ENCODE measurements around the gene CRACDL. TPM values are rescaled to one million over a fixed set of nuclear protein-coding genes. Genes with fewer than 3 reads are reported as not detected.

Gene CRACDL
- total RNA-seq, 1 donor from 2014 or later = 0.13 TPM

DNA sequence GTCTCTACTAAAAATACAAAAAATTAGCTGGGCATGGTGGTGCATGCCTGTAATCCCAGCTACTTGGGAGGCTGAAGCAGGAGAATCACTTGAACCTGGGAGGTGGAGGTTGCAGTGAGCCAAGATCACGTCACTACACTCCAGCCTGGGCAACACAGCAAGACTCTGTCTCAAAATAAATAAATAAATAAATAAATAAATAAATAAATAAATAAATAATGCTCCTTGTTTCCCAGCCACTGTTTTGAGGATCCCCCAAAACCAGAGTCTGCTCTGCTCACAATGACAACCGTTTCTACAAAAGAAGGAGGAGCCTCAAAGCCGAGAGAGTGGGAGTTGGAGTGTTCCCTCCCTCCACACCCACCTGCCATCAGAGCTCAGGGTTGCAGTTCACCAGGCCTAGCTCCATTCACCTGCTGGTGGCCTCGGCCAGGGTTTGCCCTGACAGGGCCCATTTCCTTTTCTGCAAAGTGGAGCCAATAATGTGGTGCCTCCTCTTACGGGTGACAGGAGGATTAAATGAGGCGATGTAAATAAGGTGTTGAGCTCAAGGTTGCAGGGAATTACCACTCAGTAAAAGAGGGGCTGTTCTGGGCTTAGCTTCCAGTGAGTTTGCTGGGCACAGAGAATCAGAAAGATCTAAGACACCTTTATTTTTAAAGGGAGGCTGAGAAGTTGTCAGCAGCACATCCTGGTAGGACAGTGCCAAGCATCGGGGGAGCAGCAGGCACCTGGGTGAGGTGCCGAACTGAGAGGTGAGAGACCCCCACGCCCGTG, 25.5 kb downstream of the CRACDL start:
- no peak overlapping the region for H3K4me3 Mint-ChIP-seq
- peaks cover 18% of the 10 kb centered on the region for H3K27me3 Mint-ChIP-seq (ENCODE audit: insufficient read depth)
- no peaks in the 10 kb centered on the region for H3K36me3 Mint-ChIP-seq (ENCODE audit: low read depth)
- intact Hi-C loops (cut with micrococcal nuclease) = no loop called here
- H3K4me1 Mint-ChIP-seq (ENCODE audit: low read depth) = peaks cover 26% of the 10 kb centered on the region
- H3K27ac Mint-ChIP-seq = no peak overlapping the region
- no peaks in the 10 kb centered on the region for H3K9me3 Mint-ChIP-seq
- no peak for DNase-seq (ENCODE audit: low spot score)

DNA sequence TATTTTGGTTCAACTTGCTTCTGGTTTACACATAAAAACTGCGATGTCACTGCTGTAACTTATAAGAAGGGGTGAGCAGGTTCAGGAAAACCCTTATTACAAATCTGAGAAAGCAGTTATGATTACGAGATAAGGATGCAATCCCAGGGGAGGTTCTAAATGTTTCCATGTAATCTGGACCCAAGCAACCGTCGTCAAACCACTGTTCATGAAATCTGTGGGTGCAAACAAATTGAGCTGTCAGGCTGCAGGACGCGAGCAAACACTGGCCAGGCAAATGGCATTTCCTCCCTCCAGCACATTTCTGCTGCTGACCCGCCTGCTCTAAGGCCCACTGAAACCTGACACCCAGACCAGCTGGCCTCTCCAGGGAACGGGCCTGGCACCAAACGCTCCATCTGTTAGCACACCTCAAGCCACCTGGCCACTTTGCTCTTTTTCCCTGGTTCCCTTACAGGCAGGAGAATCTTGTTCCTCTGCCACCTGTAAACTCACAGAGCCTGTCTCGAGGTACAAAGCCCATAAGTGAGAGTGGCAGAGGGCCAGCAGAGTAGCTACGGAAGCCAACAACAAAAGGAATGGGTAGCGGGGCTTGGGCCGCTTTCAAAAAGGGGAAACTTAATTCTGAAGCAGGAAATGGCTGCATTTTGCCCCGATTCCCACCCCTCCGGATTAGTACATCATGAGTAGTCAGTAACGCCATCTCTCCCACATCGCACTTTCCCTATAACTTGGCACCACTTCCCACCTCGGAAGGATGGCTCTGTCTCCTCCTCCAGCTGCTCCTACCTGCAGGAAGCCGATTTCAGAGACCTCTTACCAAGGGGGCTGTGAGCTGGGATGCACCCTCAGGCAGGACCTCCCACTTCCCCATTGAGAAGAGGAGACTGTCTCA, 26.5 kb downstream of the CRACDL start:
- intact Hi-C loops (cut with micrococcal nuclease) = no loop called here
- Mint-ChIP-seq H3K9me3 (no peaks in the 10 kb centered on the region), H3K4me3 (no peak overlapping the region), H3K27ac (no peak overlapping the region), H3K27me3 (ENCODE audit: insufficient read depth) (peaks cover 16% of the 10 kb centered on the region), H3K36me3 (ENCODE audit: low read depth) (no peaks in the 10 kb centered on the region), H3K4me1 (ENCODE audit: low read depth) (peaks cover 26% of the 10 kb centered on the region)
- no peak for DNase-seq (ENCODE audit: low spot score)

GRCh38 chr2:98908931-98909316, 27.1 kb downstream of the CRACDL start:
- Mint-ChIP-seq H3K27me3 (ENCODE audit: insufficient read depth) (peaks cover 16% of the 10 kb centered on the region), H3K4me1 (ENCODE audit: low read depth) (peaks cover 26% of the 10 kb centered on the region), H3K27ac (no peak overlapping the region), H3K4me3 (no peak overlapping the region), H3K36me3 (ENCODE audit: low read depth) (no peaks in the 10 kb centered on the region), H3K9me3 (no peaks in the 10 kb centered on the region)
- DNase-seq (ENCODE audit: low spot score) = no peak
- intact Hi-C loops (cut with micrococcal nuclease) = no loop called here

DNA sequence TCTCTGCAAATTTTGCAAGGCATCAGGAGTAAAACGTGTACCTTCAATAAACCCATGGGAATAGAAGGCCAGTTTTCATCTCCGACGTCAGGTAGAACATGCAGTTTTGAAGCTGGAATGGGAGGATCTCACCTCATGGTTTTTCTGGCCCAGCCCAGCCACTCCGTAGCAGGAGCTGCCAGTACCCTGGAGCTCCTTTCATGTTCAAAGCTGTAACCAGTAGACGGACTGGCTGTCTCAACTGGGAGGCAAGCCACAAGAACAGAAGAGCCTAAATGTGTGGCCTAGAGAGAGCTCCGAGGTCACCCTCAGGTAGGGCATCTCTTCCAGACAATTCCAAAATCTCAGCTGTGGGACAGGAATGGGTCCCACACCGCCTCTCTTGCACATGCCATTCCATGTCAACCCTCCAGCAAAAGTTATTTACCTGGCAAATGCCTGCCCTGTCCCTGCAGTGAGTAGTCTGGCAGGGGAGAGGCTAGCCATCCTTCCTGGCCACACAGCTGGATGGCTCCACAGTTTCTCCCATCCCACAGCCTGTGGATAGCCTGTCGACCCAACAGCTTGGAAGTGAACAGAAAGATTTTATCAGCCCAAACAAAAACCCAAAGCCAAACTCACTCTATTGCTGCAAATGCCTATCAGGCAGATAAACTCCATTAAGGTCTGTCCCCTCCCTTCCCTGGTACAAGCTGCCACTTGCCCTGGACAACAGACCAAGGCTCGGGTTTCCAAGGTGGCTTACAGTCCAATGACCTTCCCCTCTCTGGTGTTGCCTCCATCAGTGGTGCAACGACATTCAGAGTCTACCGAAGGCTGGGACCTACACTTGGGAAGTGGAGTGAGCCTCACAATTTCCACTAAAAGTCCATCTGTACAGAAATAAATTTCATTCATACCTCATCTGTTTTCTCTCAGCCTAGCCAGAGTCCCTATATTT, 27.8 kb downstream of the CRACDL start:
- intact Hi-C loops (cut with micrococcal nuclease) = no loop called here
- DNase-seq (ENCODE audit: low spot score) = no peak
- Mint-ChIP-seq H3K4me1 (ENCODE audit: low read depth) (peaks cover 26% of the 10 kb centered on the region), H3K4me3 (no peak overlapping the region), H3K27me3 (ENCODE audit: insufficient read depth) (peaks cover 11% of the 10 kb centered on the region), H3K36me3 (ENCODE audit: low read depth) (no peaks in the 10 kb centered on the region), H3K9me3 (no peaks in the 10 kb centered on the region), H3K27ac (no peak overlapping the region)

DNA sequence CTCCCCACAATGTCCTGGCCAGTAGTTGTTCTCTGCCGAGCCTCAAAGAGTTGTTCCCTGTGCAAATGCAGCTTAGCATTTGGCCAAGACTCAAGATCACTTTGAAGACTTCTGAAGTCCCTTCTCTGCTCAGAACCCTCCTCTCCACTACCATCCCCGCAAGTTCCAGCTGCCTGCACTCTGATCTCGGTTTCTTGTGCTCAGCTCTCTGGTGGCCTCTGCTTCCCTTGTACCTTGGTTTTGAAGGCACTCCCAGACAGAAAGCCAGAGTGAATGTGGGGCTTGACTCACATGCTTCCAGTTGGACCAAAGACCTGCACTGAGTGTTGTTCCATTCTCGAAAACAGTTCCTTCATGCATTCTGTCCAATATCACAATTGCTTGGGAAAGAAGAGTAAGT, 28.6 kb downstream of the CRACDL start:
- DNase-seq (ENCODE audit: low spot score) = no peak
- intact Hi-C loops (cut with micrococcal nuclease) = no loop called here
- no peaks in the 10 kb centered on the region for H3K36me3 Mint-ChIP-seq (ENCODE audit: low read depth)

DNA sequence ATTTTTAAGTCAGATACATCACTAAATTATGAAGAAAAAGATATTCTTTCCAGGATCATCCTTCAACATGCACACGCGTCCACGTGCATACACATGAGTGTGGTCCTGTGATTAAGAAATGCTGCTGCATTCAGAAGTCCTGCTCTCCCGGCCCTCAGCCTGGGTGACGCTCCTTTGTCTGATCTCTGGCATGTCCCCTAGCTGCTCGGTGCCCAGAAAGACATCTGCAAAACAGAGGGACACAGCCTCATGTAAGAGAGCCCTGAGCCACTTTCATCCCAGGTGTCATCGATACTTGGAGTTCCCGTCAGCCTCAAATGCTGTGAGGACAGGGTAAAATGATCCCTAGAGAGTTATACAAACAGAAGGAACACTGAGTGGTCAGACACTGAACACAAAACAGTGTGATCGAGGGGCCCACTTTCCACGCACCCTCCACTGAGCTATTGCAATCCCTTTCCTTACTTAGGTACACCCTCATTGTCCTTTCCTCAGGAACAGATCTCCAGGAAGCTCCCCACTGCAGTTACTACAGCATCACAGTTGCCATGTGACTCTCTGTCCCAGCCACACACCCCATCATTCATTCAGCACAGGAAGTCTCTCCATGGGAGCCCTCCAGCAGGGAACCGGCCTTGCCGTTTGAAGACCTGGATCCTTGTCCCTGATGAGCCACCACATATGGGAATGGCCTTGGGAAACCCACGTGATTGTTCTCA, 32.1 kb downstream of the CRACDL start:
- peaks cover 13% of the 10 kb centered on the region for H3K27me3 Mint-ChIP-seq (ENCODE audit: insufficient read depth)
- peaks cover 6% of the 10 kb centered on the region for H3K4me1 Mint-ChIP-seq (ENCODE audit: low read depth)
- no peaks in the 10 kb centered on the region for H3K36me3 Mint-ChIP-seq (ENCODE audit: low read depth)
- H3K9me3 Mint-ChIP-seq = no peaks in the 10 kb centered on the region
- no peak overlapping the region for H3K27ac Mint-ChIP-seq
- no peak overlapping the region for H3K4me3 Mint-ChIP-seq
- no peak for DNase-seq (ENCODE audit: low spot score)
- intact Hi-C loops (cut with micrococcal nuclease) = no loop called here

More for the DNA sequence above, 28.6 kb downstream of the CRACDL start:
- peaks cover 26% of the 10 kb centered on the region for H3K4me1 Mint-ChIP-seq (ENCODE audit: low read depth)
- no peaks in the 10 kb centered on the region for H3K9me3 Mint-ChIP-seq
- no peak overlapping the region for H3K27ac Mint-ChIP-seq
- no peak overlapping the region for H3K4me3 Mint-ChIP-seq
- H3K27me3 Mint-ChIP-seq (ENCODE audit: insufficient read depth) = peaks cover 7% of the 10 kb centered on the region

DNA sequence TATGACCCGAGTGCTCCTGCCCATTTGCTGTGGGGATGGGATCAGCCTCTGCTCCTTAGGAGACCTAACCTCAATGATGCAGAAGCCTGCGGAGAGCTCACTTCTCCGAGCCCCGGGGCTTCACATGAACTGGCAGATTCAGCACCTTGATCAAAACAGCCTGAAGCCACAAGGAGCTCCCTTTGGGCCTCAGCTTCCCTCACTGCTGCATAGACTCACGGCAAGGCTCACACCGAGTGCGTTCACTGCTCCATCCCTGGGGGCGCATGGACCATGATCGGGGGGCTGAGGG, 33.0 kb downstream of the CRACDL start:
- Mint-ChIP-seq H3K36me3 (ENCODE audit: low read depth) (no peaks in the 10 kb centered on the region), H3K4me3 (no peak overlapping the region), H3K9me3 (no peaks in the 10 kb centered on the region), H3K4me1 (ENCODE audit: low read depth) (no peaks in the 10 kb centered on the region), H3K27ac (no peak overlapping the region), H3K27me3 (ENCODE audit: insufficient read depth) (peaks cover 7% of the 10 kb centered on the region)
- intact Hi-C loops (cut with micrococcal nuclease) = no loop called here
- no peak for DNase-seq (ENCODE audit: low spot score)

- intact Hi-C loops (cut with micrococcal nuclease) = no loop called here
- Mint-ChIP-seq H3K9me3 (no peaks in the 10 kb centered on the region), H3K27ac (no peak overlapping the region), H3K36me3 (ENCODE audit: low read depth) (no peaks in the 10 kb centered on the region), H3K27me3 (ENCODE audit: insufficient read depth) (peaks cover 7% of the 10 kb centered on the region), H3K4me3 (no peak overlapping the region), H3K4me1 (ENCODE audit: low read depth) (no peaks in the 10 kb centered on the region)
- DNase-seq (ENCODE audit: low spot score) = no peak
Observed at GRCh38 chr2:98902209-98903063, 33.6 kb downstream of the CRACDL start.

GRCh38 chr2:98901702-98902101, 34.3 kb downstream of the CRACDL start:
- Mint-ChIP-seq H3K4me3 (no peak overlapping the region), H3K27ac (no peak overlapping the region), H3K36me3 (ENCODE audit: low read depth) (no peaks in the 10 kb centered on the region), H3K9me3 (no peaks in the 10 kb centered on the region), H3K4me1 (ENCODE audit: low read depth) (no peaks in the 10 kb centered on the region), H3K27me3 (ENCODE audit: insufficient read depth) (peaks cover 7% of the 10 kb centered on the region)
- intact Hi-C loops (cut with micrococcal nuclease) = no loop called here
- DNase-seq (ENCODE audit: low spot score) = no peak

- DNase-seq (ENCODE audit: low spot score) = no peak
Observed at GRCh38 chr2:98901291-98901690, 34.7 kb downstream of the CRACDL start.

GRCh38 chr2:98900721-98901120, 35.3 kb downstream of the CRACDL start:
- intact Hi-C loops (cut with micrococcal nuclease) = no loop called here
- no peaks in the 10 kb centered on the region for H3K36me3 Mint-ChIP-seq (ENCODE audit: low read depth)
- no peak overlapping the region for H3K4me3 Mint-ChIP-seq
- no peak for DNase-seq (ENCODE audit: low spot score)
- H3K4me1 Mint-ChIP-seq (ENCODE audit: low read depth) = no peaks in the 10 kb centered on the region
- H3K27me3 Mint-ChIP-seq (ENCODE audit: insufficient read depth) = peaks cover 9% of the 10 kb centered on the region
- H3K9me3 Mint-ChIP-seq = no peaks in the 10 kb centered on the region
- H3K27ac Mint-ChIP-seq = no peak overlapping the region

More at GRCh38 chr2:98901291-98901690, 34.7 kb downstream of the CRACDL start:
- Mint-ChIP-seq H3K27me3 (ENCODE audit: insufficient read depth) (peaks cover 9% of the 10 kb centered on the region), H3K4me1 (ENCODE audit: low read depth) (no peaks in the 10 kb centered on the region), H3K4me3 (no peak overlapping the region), H3K27ac (no peak overlapping the region), H3K9me3 (no peaks in the 10 kb centered on the region), H3K36me3 (ENCODE audit: low read depth) (no peaks in the 10 kb centered on the region)
- intact Hi-C loops (cut with micrococcal nuclease) = no loop called here

All from activated T-helper 1 cell treated with anti-CD3 and anti-CD28 coated beads, Interleukin-12 subunit alpha, Interleukin-12 subunit beta, Interleukin-2, Interleukin-4 antibody, amounts not matched to agents 30 ng/mL and 10 ng/mL and 1 ng/mL, durations not matched to agents 14 hours and 24 hours and 36 hours (primary cell).